Activated CD4-positive, alpha-beta T cell treated with anti-CD3 and anti-CD28 coated beads, Interleukin-2, Interleukin-4, amounts not matched to agents 100 ng/mL and 50 ng/mL, durations not matched to agents 16 hours and 8 hours (primary cell): Measurements from ENCODE around the gene GPR119.
"Not testable (repeated sequence)": the region's sequence is repeated elsewhere in the genome, so short reads cannot be mapped to it uniquely, and the experiment has no call there.

ENCODE experiments used
- DNase-seq: peaks from one replicate; pipeline ENCODE4 v3.0.0-alpha.2; 2020; ENCODE audit warnings: low spot score

The GPR119 gene

DNA sequence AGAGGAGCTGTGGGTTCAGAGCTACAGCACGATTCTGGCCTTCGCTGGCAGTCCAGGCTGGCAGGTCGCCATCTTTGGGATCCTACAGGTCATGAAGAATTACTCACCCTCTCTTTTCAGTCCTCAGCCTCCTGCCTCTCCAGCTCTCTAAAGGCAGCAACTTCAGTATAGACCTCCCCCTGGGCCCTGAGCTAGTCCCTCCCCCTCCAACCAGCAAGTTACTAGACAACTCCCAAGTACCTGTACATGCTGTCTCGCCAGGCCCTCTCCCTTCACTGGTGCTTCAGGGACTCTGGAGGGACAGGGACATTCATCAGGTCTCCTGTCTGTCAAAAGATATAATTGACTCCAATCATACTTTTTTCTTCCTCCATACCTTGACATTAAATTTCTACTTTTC lies at the start of gene GPR119:
Gene GPR119 (minus strand): TSS at position 155 of the 400 bp plus-strand sequence. CDS start 227 bp downstream, outside the sequence.
- no peak for DNase-seq

DNA sequence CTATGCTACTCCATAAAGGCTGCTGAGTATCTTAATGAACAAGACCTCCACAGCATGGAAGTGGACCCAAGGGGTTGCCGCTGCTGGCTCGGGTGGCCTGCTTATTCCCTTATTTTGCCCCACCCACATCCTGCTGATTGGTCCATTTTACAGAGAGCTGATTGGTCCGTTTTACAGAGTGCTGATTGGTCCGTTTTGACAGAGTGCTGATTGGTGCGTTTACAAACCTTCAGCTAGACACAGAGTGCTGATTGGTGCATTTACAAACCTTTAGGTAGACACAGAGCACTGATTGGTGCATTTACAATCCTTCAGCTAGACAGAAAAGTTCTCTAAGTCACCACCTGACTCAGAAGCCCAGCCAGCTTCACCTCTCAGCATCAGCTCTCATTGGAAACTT lies 43.8 kb upstream of the GPR119 start:
- not testable (repeated sequence) for DNase-seq

GRCh38 chrX:130426531-130426930 lies 41.1 kb upstream of the GPR119 start:
- DNase-seq: no peak

- no peak for DNase-seq
Observed at GRCh38 chrX:130419263-130419662, 33.8 kb upstream of the GPR119 start.

DNA sequence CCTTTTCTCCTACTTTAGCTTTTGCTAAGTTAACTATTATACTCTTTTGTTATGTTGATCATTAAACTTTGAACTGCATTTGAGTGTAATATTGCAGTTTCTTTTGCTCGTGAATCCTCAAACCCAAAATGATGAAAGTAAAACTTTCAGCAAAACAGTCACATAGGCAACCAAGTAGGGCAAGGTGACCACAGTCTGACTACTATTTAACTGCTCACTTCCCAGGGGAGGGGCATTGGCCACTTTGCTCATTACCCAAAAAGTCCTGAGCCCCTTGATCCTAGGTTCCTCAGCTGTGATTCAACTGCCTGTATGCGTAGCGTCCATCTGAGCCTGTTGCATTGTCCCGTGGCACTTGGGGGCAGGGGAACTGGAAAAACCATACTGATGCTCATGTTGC lies 33.3 kb upstream of the GPR119 start:
- no peak for DNase-seq

GRCh38 chrX:130418066-130418465 lies 32.6 kb upstream of the GPR119 start:
- no peak for DNase-seq

GRCh38 chrX:130416785-130417184 lies 31.3 kb upstream of the GPR119 start:
- no peak for DNase-seq

- DNase-seq: peak; percentile 10
Observed at GRCh38 chrX:130415201-130415600, 29.7 kb upstream of the GPR119 start.

DNA sequence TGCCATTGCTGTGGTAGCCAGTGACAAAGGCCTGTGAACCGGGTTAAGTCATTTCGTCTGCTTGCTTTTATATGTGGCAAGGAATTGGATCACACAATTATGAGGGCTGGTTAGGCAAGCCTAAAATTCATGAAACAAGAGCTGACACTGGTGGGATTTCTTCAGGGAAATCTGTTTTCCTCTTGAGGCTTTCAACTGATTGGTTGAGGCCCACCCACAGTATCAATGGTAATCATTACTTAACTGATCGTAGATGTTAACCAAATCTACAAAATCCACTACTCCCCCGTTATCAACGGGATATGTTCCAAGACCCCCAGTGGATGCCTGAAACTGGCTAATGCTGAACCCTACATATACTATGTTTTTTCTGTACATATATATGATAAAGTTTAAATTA lies 29.3 kb upstream of the GPR119 start:
- DNase-seq: no peak

DNA sequence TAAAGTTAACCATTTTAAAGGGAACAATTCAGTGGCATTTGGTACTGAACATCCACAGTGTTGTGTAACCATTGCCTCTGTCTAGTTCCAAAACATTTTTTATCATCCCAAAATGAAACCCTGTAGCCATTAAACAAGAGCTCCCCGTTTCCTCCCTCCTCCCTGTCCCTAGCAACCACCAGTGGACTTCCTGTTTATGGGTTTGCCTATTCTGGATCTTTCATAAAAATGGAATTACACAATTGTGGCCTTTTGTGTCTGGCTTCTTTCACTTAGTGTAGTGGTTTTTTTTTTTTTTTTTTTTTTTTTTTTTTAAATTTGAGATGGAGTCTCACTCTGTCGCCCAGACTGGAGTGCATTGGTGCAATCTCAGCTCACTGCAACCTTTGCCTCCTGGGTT lies 27.9 kb upstream of the GPR119 start:
- DNase-seq: no peak

GRCh38 chrX:130402208-130402684 lies 16.8 kb upstream of the GPR119 start:
- no peak for DNase-seq

GRCh38 chrX:130401415-130402207 lies 16.1 kb upstream of the GPR119 start, which contains the start of gene RBMX2:
RBMX2 (plus strand) TSS chrX:130401987; CDS start chrX:130402033, 46 bp downstream.
- peak; percentile 61 for DNase-seq

DNA sequence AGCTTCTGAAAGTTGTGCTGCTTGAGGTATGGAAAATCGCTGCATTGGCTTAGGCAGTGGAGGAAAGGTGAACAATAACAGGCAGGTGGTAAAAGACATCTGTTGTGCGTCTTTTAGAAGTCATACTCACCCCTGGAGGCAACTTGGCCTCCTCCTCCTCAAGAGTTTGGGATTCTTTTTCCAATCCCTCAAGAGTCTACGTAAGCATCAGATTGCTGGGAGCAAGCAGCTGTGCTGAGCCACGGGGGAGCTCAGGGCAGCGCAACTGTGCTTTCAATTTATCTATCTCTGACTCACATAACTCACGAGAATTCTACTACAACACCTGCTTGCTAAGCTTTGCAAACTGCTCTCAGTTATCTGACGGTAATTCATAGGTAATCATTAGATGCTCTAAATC lies 9.9 kb upstream of the GPR119 start:
- DNase-seq: no peak

GRCh38 chrX:130393451-130394074 lies 8.1 kb upstream of the GPR119 start:
- no peak for DNase-seq

DNA sequence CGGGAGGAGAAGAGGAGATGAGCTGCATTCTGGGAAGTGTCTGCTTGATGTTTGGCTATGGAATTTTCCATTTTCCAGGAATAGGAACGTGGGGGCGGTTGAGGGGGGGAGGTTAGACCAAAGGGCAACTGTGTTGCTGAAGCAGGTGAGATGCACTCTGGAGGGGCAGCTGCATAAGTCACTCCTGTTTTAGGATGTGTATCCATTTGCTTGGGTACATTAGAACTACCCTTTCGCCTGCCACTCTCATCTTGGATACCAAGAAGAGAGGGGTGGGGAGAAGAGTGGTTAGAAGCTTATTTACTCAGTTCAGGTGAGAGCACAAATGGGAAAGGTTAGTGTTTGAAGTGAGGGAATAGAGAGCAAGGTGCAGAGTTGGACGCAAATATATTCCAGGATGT lies 934 bp upstream of the GPR119 start:
- no peak for DNase-seq

- no peak for DNase-seq
Observed at GRCh38 chrX:130378024-130378669, 7.3 kb downstream of the GPR119 start.

DNA sequence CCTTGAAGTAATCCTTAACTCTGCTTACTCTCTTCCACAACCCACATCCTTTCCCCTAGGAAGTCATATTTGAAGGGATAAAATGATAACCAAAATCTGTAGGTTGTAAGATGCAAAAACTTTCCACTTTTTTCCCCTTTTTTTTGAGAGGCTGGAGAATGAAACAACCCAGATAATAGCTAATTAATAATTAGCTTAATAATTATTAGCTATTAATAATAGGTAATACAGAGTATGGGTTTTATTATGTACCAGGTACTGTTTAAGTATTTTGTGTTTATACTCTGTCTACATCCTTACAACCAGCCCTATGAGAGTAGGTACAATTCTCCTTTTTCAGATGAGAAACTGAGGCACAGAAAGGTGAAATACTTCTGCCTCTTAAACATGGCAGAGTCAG lies 9.4 kb downstream of the GPR119 start:
- no peak for DNase-seq

GRCh38 chrX:130352050-130352449 lies 33.4 kb downstream of the GPR119 start:
- not testable (repeated sequence) for DNase-seq

DNA sequence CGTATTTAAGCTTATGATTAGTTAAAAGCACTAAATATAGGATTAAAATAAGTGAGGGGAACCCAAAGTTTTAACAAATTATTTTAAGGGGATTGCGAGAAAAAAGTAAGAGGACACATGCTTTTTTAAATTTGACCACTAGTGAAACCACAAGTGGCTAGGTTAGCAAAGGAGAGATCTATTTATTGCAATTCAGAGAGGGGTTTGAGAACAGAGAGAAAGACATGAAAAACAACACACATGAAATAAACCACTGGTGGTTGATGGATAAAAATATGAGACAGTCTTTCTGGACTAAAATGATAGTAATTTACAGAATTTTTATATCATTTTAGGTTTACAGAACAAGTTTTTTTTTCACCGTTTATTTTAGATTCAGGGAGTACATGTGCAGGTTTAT lies 33.9 kb downstream of the GPR119 start:
- DNase-seq: no peak

- DNase-seq: no peak
Observed at GRCh38 chrX:130347321-130347720, 38.2 kb downstream of the GPR119 start.

DNA sequence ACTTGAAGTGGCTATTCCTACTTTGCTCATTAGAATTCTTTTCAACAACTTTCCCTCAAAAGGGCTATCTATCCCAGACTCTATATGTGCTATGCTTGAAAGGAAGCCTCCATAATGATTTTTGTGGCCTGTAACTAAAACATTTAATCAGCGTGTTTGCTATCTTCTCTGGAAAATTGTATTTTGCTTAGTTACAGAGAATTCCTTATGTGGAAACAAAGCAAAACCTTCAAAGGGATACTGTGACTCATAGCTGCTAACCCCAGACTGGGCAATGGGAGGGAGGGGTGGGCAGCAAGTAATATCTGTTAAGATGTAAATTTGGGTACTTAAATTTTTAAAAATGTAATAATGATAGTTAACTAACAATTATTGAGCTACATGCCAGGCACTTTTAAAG lies 42.1 kb downstream of the GPR119 start:
- no peak for DNase-seq

- DNase-seq: no peak
Observed at GRCh38 chrX:130340271-130340670, 45.2 kb downstream of the GPR119 start.
